Esophagus squamous epithelium (tissue), 5 donors: Measurements from ENCODE around the gene NID2. TPM values are rescaled to one million over a fixed set of nuclear protein-coding genes. Genes with fewer than 3 reads are reported as not detected.
A peak's percentile ranks its signal among the peaks of the same experiment; 100 is the strongest.

Source experiments
- DNase-seq: peaks from one replicate; lab custom pipeline; 2025; lab: John Stamatoyannopoulos, UW
- H3K27ac ChIP-seq, 4 donors: fragments of 200-600 bp; sonication (generic); one replicate each; pipeline ENCODE4 v1.5.1; 2016 to 2019; ENCODE audit warnings: mild to moderate bottlenecking in 1 of 4
- H3K27me3 ChIP-seq, 4 donors: fragments of 200-600 bp; sonication (generic); 1 replicate in 3 of 4; 2 replicates in 1 of 4; pipeline versions ENCODE4 v1.5.1 to v1.6.0; 2017 to 2021; ENCODE audit warnings: antibody characterized with exemption in 1 of 4
- H3K36me3 ChIP-seq, 3 donors: fragments of 200-600 bp; sonication (generic); one replicate each; pipeline ENCODE4 v1.5.1; 2016 to 2019
- H3K4me1 ChIP-seq, 3 donors: fragments of 200-600 bp; sonication (generic); one replicate each; pipeline ENCODE4 v1.5.1; 2017 to 2019
- H3K4me3 ChIP-seq, 4 donors: fragments of 200-600 bp; sonication (generic); 1 replicate in 3 of 4; 2 replicates in 1 of 4; pipeline ENCODE4 v1.5.1; 2016 to 2019; ENCODE audit warnings: mild to moderate bottlenecking in 2 of 4, moderate library complexity in 1 of 4
- H3K9me3 ChIP-seq, 3 donors: fragments of 200-600 bp; sonication (generic); one replicate each; pipeline ENCODE4 v1.5.1; 2016 to 2019
- CTCF ChIP-seq, 6 experiments: fragments of 450-650 bp in 4 of 6; fragments of 200-600 bp in 2 of 6; sonication (generic) in 2 of 6; IDR thresholded peaks; one replicate each; pipeline ENCODE4 v1.5.1; 2016 to 2019; ENCODE audit warnings: antibody characterized with exemption in 6 of 6, mild to moderate bottlenecking in 4 of 6, moderate library complexity in 4 of 6
- POLR2A ChIP-seq, 4 donors: fragments of 450-650 bp; IDR thresholded peaks; one replicate each; pipeline ENCODE4 v1.6.1; 2017; ENCODE audit warnings: antibody characterized with exemption in 4 of 4, mild to moderate bottlenecking in 4 of 4, moderate library complexity in 3 of 4
- WGBS, 2 donors: methylation state at CpG; one replicate each; pipeline ENCODE4 v1.1.5; 2018; 5-methylcytosine and 5-hydroxymethylcytosine counted together
- intact Hi-C: fragments of 100-400 bp; cut with DNase I; formaldehyde crosslinking; loops from one replicate; pipeline ENCODE4 v1.15.0; 2022
- total RNA-seq, 4 donors: library from RNA; depleted of rRNA; stranded (reverse); fragments of >200 nt; gene quantifications; one replicate each; pipeline ENCODE4 v1.1.0, GENCODE V29; 2016
- donor health status: DM: yes; HTN: yes; CAD: no.

NID2 gene
- total RNA-seq, 4 donors from 2014 or later: 0.91 to 12.2 (median 3.2) TPM

- Histone ChIP-seq H3K36me3 (peaks cover 12 to 100% (median 19%) of the 10 kb centered on the region in 3 donors), H3K9me3 (no peaks in the 10 kb centered on the region), H3K27ac (no peak overlapping the region), H3K4me1 (peaks cover 0 to 15% (median 3%) of the 10 kb centered on the region in 3 donors), H3K4me3 (no peak overlapping the region), H3K27me3 (no peaks in the 10 kb centered on the region)
- TF ChIP-seq CTCF (IDR thresholded peaks at IDR 0.05): no peak
- TF ChIP-seq POLR2A (IDR thresholded peaks at IDR 0.05): no peak
- 100% methylated on average over 1 to 3 of the region's 3 CpGs for WGBS, 2 donors
- intact Hi-C loops: no loop called here
- no peak for DNase-seq
Observed at GRCh38 chr14:52006361-52006760, 62.5 kb downstream of the NID2 start.

GRCh38 chr14:52005625-52006024 is 63.2 kb downstream of the NID2 start:
- no peak for TF ChIP-seq POLR2A (IDR thresholded peaks at IDR 0.05)
- no peak for TF ChIP-seq CTCF (IDR thresholded peaks at IDR 0.05)
- H3K27me3 ChIP-seq: no peaks in the 10 kb centered on the region
- H3K4me3 ChIP-seq: no peak overlapping the region
- 69 to 78% methylated on average over 2 of the region's 2 CpGs for WGBS, 2 donors
- H3K27ac ChIP-seq: no peak overlapping the region
- peaks cover 0 to 15% (median 3%) of the 10 kb centered on the region in 3 donors for H3K4me1 ChIP-seq
- no peaks in the 10 kb centered on the region for H3K9me3 ChIP-seq
- intact Hi-C loops: no loop called here
- H3K36me3 ChIP-seq: peaks cover 7 to 100% (median 12%) of the 10 kb centered on the region in 3 donors
- no peak for DNase-seq

- no peaks in the 10 kb centered on the region for H3K9me3 ChIP-seq
- no peak for DNase-seq
- no peak for TF ChIP-seq CTCF (IDR thresholded peaks at IDR 0.05)
- TF ChIP-seq POLR2A (IDR thresholded peaks at IDR 0.05): no peak
- intact Hi-C loops: no loop called here
- H3K27ac ChIP-seq: peak overlapping the region in 3 of 4 donors; percentile 64 to 66 (median 64)
- H3K4me3 ChIP-seq: no peak overlapping the region
- H3K4me1 ChIP-seq: peaks cover 0 to 15% (median 3%) of the 10 kb centered on the region in 3 donors
- 57 to 68% methylated on average over 3 of the region's 3 CpGs for WGBS, 2 donors
- H3K27me3 ChIP-seq: no peaks in the 10 kb centered on the region
- H3K36me3 ChIP-seq: peaks cover 7 to 100% (median 11%) of the 10 kb centered on the region in 3 donors
Observed at GRCh38 chr14:52003324-52003723, 65.5 kb downstream of the NID2 start.

GRCh38 chr14:52002542-52002941 is 66.3 kb downstream of the NID2 start:
- H3K27me3 ChIP-seq: no peaks in the 10 kb centered on the region
- TF ChIP-seq POLR2A (IDR thresholded peaks at IDR 0.05) (no peak), CTCF (IDR thresholded peaks at IDR 0.05) (no peak)
- intact Hi-C loops: no loop called here
- WGBS, 2 donors: 57 to 73% methylated on average over 3 to 4 of the region's 4 CpGs
- no peak overlapping the region for H3K4me3 ChIP-seq
- H3K36me3 ChIP-seq: peaks cover 6 to 99% (median 7%) of the 10 kb centered on the region in 3 donors
- DNase-seq: no peak
- peak overlapping the region in 3 of 4 donors; percentile 64 to 66 (median 64) for H3K27ac ChIP-seq
- peaks cover 0 to 15% (median 3%) of the 10 kb centered on the region in 3 donors for H3K4me1 ChIP-seq
- no peaks in the 10 kb centered on the region for H3K9me3 ChIP-seq

GRCh38 chr14:52000696-52001095 is 68.2 kb downstream of the NID2 start:
- intact Hi-C loops: no loop called here
- H3K36me3 ChIP-seq: peaks cover 4 to 93% (median 6%) of the 10 kb centered on the region in 3 donors
- TF ChIP-seq POLR2A (IDR thresholded peaks at IDR 0.05) (no peak), CTCF (IDR thresholded peaks at IDR 0.05) (no peak)
- H3K9me3 ChIP-seq: no peaks in the 10 kb centered on the region
- no peaks in the 10 kb centered on the region for H3K27me3 ChIP-seq
- no peak for DNase-seq
- no peak overlapping the region for H3K27ac ChIP-seq
- no peak overlapping the region for H3K4me3 ChIP-seq
- WGBS, 2 donors: 65 to 83% methylated on average over 3 of the region's 3 CpGs
- H3K4me1 ChIP-seq: peaks cover 0 to 15% (median 3%) of the 10 kb centered on the region in 3 donors
